A549 (cell line): Measurements from ENCODE around the gene PBX1. TPM values are rescaled to one million over a fixed set of nuclear protein-coding genes. Genes with fewer than 3 reads are reported as not detected.

ENCODE experiments used
- ATAC-seq, 2 experiments: fragments of 200-7000 bp in 1 of 2; fragments of >200 bp in 1 of 2; cut with Nextera tagmentation in 1 of 2; cut with Tn5 transposase in 1 of 2; 3 replicates each; pipeline versions ENCODE4 v1.8.0 to v1.9.1; 2018 to 2020; ENCODE audit warnings: mild to moderate bottlenecking in 1 of 2, moderate library complexity in 1 of 2
- CTCF ChIA-PET: fragments of 300-600 bp; sonication (Branson Sonifier 250); formaldehyde crosslinking; extraction: SDS; loops from one replicate; lab custom pipeline; 2021; ENCODE audit warnings: antibody characterized with exemption, inconsistent platforms; lab: Yijun Ruan, JAX
- POLR2A ChIA-PET: fragments of 350-600 bp; formaldehyde crosslinking; extraction: SDS; loops from one replicate; lab custom pipeline; 2021; ENCODE audit warnings: antibody characterized with exemption, inconsistent platforms; lab: Yijun Ruan, JAX
- DNase-seq, 2 experiments: peaks; one replicate each; pipeline versions ENCODE4 v3.0.0 to v3.0.0-alpha.2; 2011 to 2016; ENCODE audit warnings: low read depth in 1 of 2, low spot score in 1 of 2
- FAIRE-seq: peaks from 2 replicates; lab custom pipeline; 2011; peaks lifted over from hg19 to GRCh38; lab: Jason Lieb, UNC
- H3K27ac ChIP-seq, 2 experiments: fragments of >200 bp; sonication (Bioruptor Twin); formaldehyde crosslinking; 3 replicates each; pipeline ENCODE4 v1.5.1; 2016 to 2017
- H3K4me1 ChIP-seq: fragments of >200 bp; sonication (Bioruptor Twin); formaldehyde crosslinking; 3 replicates; pipeline ENCODE4 v1.6.1; 2016
- H3K4me2 ChIP-seq: fragments of >200 bp; sonication (Bioruptor Twin); formaldehyde crosslinking; 3 replicates; pipeline ENCODE4 v1.6.1; 2016
- H3K4me3 ChIP-seq: fragments of >200 bp; sonication (Bioruptor Twin); formaldehyde crosslinking; 3 replicates; pipeline ENCODE4 v1.5.1; 2016
- H3K9me3 ChIP-seq: fragments of >200 bp; sonication (Bioruptor Twin); formaldehyde crosslinking; 3 replicates; pipeline ENCODE4 v1.6.1; 2016
- CBX2 ChIP-seq: fragments of 200-600 bp; sonication (generic); IDR thresholded peaks from 2 replicates; pipeline ENCODE4 v1.6.1; 2016; ENCODE audit warnings: low read depth, mild to moderate bottlenecking, borderline replicate concordance
- CEBPB ChIP-seq, 2 experiments: fragments of >200 bp in 1 of 2; sonication (Bioruptor Twin) in 1 of 2; formaldehyde crosslinking in 1 of 2; IDR thresholded peaks; 2 replicates each; pipeline ENCODE4 v1.6.1; 2012 to 2016
- CHD2 ChIP-seq: fragments of 150-350 bp; IDR thresholded peaks from 2 replicates; pipeline ENCODE4 v1.6.1; 2014; ENCODE audit warnings: low read length; ENCODE audit not compliant: partially characterized antibody
- EHMT2 ChIP-seq: fragments of 200-600 bp; sonication (generic); IDR thresholded peaks from 2 replicates; pipeline ENCODE4 v1.6.1; 2016; ENCODE audit warnings: antibody characterized with exemption, low read depth, mild to moderate bottlenecking, moderate library complexity
- FOSL2 ChIP-seq, 2 experiments: fragments of 450-650 bp in 1 of 2; fragments of >200 bp in 1 of 2; sonication (Bioruptor Twin) in 1 of 2; formaldehyde crosslinking; IDR thresholded peaks; 2 replicates each; pipeline versions ENCODE4 v1.5.0 to v1.6.1; 2016 to 2020; ENCODE audit warnings: mild to moderate bottlenecking in 1 of 2, moderate library complexity in 1 of 2
- JUN ChIP-seq, 2 experiments: fragments of >200 bp; sonication (Bioruptor Twin); formaldehyde crosslinking; IDR thresholded peaks; 2 replicates in 1 of 2; 3 replicates in 1 of 2; pipeline ENCODE4 v1.6.1; 2016 to 2017
- JUNB ChIP-seq: fragments of >200 bp; sonication (Bioruptor Twin); formaldehyde crosslinking; IDR thresholded peaks from 2 replicates; pipeline ENCODE4 v1.6.1; 2016
- KDM5A ChIP-seq: fragments of 200-600 bp; sonication (generic); IDR thresholded peaks from 2 replicates; pipeline ENCODE4 v1.6.1; 2016; ENCODE audit warnings: antibody characterized with exemption, mild to moderate bottlenecking
- MAZ ChIP-seq: fragments of 150-350 bp; IDR thresholded peaks from 2 replicates; pipeline ENCODE4 v1.6.1; 2014; ENCODE audit warnings: antibody characterized with exemption, low read depth, low read length, borderline replicate concordance
- NR3C1 ChIP-seq: fragments of >200 bp; sonication (Bioruptor Twin); formaldehyde crosslinking; IDR thresholded peaks from 3 replicates; pipeline ENCODE4 v1.6.1; 2017
- POLR2AphosphoS2 ChIP-seq: conservative IDR thresholded peaks from 2 replicates; pipeline ENCODE4 v1.6.1; 2012; ENCODE audit warnings: low read length, improper control_type of control experiment, inconsistent platforms
- SREBF2 ChIP-seq: fragments of 450-650 bp; IDR thresholded peaks from 2 replicates; pipeline ENCODE4 v1.6.1; 2014; ENCODE audit warnings: mild to moderate bottlenecking, moderate library complexity
- TP53 ChIP-seq: fragments of 250-450 bp; sonication (Bioruptor Pico); IDR thresholded peaks from 2 replicates; pipeline ENCODE4 v1.5.0; 2021; ENCODE audit warnings: mild to moderate bottlenecking, moderate library complexity
- ZC3H11A ChIP-seq: fragments of 450-650 bp; IDR thresholded peaks from 2 replicates; pipeline ENCODE4 v1.6.1; 2014; ENCODE audit warnings: antibody characterized with exemption, mild to moderate bottlenecking
- WGBS: methylation state at CpG from one replicate; pipeline ENCODE4 v1.1.6; 2017; ENCODE audit errors: missing lambda C conversion rate; 5-methylcytosine and 5-hydroxymethylcytosine counted together
- polyA plus RNA-seq, 4 experiments: library from polyadenylated mRNA; depleted of rRNA in 3 of 4; stranded (reverse); fragments of >200 nt; fragmentation: RNase III in 1 of 4; extraction: RNeasy Plus Mini Kit Qiagen cat#74134 plus additional on column Dnase treatment in 1 of 4; gene quantifications; 2 replicates in 3 of 4; 3 replicates in 1 of 4; pipeline ENCODE4 v1.2.3, GENCODE V29; 2011 to 2017
- TF ChIP-seq, protein P1 (sequence below): IDR thresholded peaks from 2 replicates; pipeline ENCODE4 v1.6.1; 2012
- TF ChIP-seq, protein P2 (sequence below): fragments of 450-650 bp; IDR thresholded peaks from 2 replicates; pipeline ENCODE4 v1.6.1; 2014; ENCODE audit warnings: antibody characterized with exemption
- TF ChIP-seq, protein P3 (sequence below): fragments of 250-450 bp; sonication (Bioruptor Pico); IDR thresholded peaks from 2 replicates; pipeline ENCODE4 v1.5.0; 2020; ENCODE audit warnings: low read depth, mild to moderate bottlenecking, moderate library complexity
- TF ChIP-seq, protein P4 (sequence below): fragments of 200-600 bp; sonication (generic); IDR thresholded peaks from 2 replicates; pipeline ENCODE4 v1.6.1; 2016; ENCODE audit warnings: antibody characterized with exemption, mild to moderate bottlenecking, moderate library complexity
- TF ChIP-seq, protein P5 (sequence below): fragments of >200 bp; sonication (Bioruptor Twin); formaldehyde crosslinking; IDR thresholded peaks from 3 replicates; pipeline ENCODE4 v1.6.1; 2016
- TF ChIP-seq, protein P6 (sequence below): fragments of >200 bp; sonication (Bioruptor Twin); formaldehyde crosslinking; IDR thresholded peaks from 2 replicates; pipeline ENCODE4 v1.6.1; 2016

Gene PBX1
- polyA plus RNA-seq, 2 of the 4 experiments (the other 2 are of a cell fraction): 47.8 to 61.5 TPM

DNA sequence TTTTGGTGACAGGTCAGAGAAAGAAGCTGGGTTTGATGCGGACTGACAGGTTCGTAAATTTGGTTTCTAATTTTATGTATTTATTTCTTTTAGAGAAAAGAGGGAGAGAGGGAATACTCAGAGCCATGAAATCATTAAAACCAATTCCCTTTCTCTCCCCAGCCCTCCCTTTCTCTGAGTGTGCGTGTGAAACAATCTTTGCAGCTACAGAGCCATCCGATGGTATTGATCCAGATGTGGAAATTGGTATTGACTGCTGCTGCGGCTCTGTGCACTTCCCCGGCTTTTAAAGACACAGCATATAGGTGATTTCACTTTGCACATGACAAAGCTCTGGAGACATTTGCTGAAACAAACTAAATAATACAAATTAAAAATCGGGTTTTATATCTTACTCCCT, 42.4 kb upstream of the PBX1 start:
- Histone ChIP-seq H3K4me1 (peaks cover 3% of the 10 kb centered on the region; the same call in 1 of the 3 replicates), H3K27ac (no peak overlapping the region), H3K4me2 (no peak overlapping the region), H3K4me3 (no peak overlapping the region), H3K9me3 (no peaks in the 10 kb centered on the region)
- ATAC-seq (no peak), DNase-seq (no peak), FAIRE-seq (no peak)
- ChIA-PET CTCF (no interaction called here), POLR2A (interaction anchor here (0.7 kb wide), 1 partner anchor 40 kb away, joined by 3 read pairs; no protein-coding TSS in a partner anchor)
- TF ChIP-seq JUNB: no peak
- TF ChIP-seq MAZ: no peak
- TF ChIP-seq POLR2AphosphoS2: no peak
- TF ChIP-seq KDM5A: no peak
- no peak for TF ChIP-seq CBX2
- TF ChIP-seq FOSL2 (IDR thresholded peaks at IDR 0.05): no peak
- TF ChIP-seq FOSL2 (CRISPR knock-in tag; IDR thresholded peaks at IDR 0.05): no peak
- TF ChIP-seq JUN (IDR thresholded peaks at IDR 0.05): no peak
- TF ChIP-seq SREBF2: no peak
- no peak for TF ChIP-seq CHD2
- TF ChIP-seq, protein P1, sequence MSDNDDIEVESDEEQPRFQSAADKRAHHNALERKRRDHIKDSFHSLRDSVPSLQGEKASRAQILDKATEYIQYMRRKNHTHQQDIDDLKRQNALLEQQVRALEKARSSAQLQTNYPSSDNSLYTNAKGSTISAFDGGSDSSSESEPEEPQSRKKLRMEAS: no peak
- TF ChIP-seq ZC3H11A: no peak
- no peak for TF ChIP-seq EHMT2
- TF ChIP-seq, protein P2, sequence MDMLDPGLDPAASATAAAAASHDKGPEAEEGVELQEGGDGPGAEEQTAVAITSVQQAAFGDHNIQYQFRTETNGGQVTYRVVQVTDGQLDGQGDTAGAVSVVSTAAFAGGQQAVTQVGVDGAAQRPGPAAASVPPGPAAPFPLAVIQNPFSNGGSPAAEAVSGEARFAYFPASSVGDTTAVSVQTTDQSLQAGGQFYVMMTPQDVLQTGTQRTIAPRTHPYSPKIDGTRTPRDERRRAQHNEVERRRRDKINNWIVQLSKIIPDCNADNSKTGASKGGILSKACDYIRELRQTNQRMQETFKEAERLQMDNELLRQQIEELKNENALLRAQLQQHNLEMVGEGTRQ: no peak
- TF ChIP-seq, protein P3, sequence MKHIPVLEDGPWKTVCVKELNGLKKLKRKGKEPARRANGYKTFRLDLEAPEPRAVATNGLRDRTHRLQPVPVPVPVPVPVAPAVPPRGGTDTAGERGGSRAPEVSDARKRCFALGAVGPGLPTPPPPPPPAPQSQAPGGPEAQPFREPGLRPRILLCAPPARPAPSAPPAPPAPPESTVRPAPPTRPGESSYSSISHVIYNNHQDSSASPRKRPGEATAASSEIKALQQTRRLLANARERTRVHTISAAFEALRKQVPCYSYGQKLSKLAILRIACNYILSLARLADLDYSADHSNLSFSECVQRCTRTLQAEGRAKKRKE (CRISPR knock-in tag): no peak
- TF ChIP-seq, protein P4, sequence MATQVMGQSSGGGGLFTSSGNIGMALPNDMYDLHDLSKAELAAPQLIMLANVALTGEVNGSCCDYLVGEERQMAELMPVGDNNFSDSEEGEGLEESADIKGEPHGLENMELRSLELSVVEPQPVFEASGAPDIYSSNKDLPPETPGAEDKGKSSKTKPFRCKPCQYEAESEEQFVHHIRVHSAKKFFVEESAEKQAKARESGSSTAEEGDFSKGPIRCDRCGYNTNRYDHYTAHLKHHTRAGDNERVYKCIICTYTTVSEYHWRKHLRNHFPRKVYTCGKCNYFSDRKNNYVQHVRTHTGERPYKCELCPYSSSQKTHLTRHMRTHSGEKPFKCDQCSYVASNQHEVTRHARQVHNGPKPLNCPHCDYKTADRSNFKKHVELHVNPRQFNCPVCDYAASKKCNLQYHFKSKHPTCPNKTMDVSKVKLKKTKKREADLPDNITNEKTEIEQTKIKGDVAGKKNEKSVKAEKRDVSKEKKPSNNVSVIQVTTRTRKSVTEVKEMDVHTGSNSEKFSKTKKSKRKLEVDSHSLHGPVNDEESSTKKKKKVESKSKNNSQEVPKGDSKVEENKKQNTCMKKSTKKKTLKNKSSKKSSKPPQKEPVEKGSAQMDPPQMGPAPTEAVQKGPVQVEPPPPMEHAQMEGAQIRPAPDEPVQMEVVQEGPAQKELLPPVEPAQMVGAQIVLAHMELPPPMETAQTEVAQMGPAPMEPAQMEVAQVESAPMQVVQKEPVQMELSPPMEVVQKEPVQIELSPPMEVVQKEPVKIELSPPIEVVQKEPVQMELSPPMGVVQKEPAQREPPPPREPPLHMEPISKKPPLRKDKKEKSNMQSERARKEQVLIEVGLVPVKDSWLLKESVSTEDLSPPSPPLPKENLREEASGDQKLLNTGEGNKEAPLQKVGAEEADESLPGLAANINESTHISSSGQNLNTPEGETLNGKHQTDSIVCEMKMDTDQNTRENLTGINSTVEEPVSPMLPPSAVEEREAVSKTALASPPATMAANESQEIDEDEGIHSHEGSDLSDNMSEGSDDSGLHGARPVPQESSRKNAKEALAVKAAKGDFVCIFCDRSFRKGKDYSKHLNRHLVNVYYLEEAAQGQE: no peak
- TF ChIP-seq, protein P5, sequence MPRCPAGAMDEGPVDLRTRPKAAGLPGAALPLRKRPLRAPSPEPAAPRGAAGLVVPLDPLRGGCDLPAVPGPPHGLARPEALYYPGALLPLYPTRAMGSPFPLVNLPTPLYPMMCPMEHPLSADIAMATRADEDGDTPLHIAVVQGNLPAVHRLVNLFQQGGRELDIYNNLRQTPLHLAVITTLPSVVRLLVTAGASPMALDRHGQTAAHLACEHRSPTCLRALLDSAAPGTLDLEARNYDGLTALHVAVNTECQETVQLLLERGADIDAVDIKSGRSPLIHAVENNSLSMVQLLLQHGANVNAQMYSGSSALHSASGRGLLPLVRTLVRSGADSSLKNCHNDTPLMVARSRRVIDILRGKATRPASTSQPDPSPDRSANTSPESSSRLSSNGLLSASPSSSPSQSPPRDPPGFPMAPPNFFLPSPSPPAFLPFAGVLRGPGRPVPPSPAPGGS: no peak
- TF ChIP-seq, protein P6, sequence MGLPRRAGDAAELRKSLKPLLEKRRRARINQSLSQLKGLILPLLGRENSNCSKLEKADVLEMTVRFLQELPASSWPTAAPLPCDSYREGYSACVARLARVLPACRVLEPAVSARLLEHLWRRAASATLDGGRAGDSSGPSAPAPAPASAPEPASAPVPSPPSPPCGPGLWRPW: no peak
- 58% methylated on average over 7 of the region's 7 CpGs for WGBS

DNA sequence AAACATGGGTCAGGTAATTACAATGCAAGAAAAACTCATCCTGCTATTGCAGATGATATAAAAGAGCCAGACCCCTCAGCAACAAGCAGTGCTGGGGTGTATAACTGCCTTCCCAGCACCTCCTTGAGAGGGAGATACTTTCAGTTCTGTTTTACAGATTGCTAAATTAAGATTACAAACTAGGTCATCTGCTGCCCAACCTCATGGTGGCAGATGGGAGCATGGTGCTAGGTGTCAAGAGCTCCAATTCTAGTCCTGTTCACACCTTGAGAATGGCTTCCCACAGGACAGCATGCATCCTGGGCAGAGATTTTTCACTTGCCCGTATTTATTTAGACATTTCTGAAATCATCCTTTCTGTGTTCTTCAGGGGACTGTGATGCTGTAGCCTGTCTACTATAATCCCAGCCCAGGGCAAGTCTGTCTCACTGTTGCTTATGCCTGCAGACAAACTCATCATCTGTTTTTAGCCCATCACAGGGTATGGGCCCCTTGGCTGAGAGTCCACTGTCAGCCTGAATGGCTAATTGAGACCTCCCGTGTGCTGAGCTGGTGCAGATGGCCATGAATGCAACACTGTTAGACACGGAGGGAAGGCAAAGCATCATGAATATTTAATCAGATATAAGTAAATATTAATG, 40.2 kb upstream of the PBX1 start:
- FAIRE-seq (no peak), ATAC-seq (peak in 1 of 2 experiments; percentile 47; a peak in 2 of 6 replicates)
- POLR2A ChIA-PET: no interaction called here

More for the DNA sequence above, 40.2 kb upstream of the PBX1 start:
- TF ChIP-seq TP53: no peak
- no peak for TF ChIP-seq NR3C1
- TF ChIP-seq CEBPB (IDR thresholded peaks at IDR 0.05): no peak
- Histone ChIP-seq H3K4me3 (no peak overlapping the region), H3K27ac (no peak overlapping the region), H3K4me2 (no peak overlapping the region), H3K9me3 (no peaks in the 10 kb centered on the region), H3K4me1 (peaks cover 3% of the 10 kb centered on the region; the same call in 1 of the 3 replicates)
- WGBS: 61% methylated on average over 3 of the region's 3 CpGs
- CTCF ChIA-PET: no interaction called here
- peak in 1 of 2 experiments; percentile 19 for DNase-seq
